IMR-90 (cell line): ENCODE results near the gene HMX2. TPM values are rescaled to one million over a fixed set of nuclear protein-coding genes. Genes with fewer than 3 reads are reported as not detected.

ENCODE experiments used
- ATAC-seq: fragments of 200-7000 bp; cut with Tn5 transposase; 2 replicates; pipeline ENCODE4 v1.9.1; 2020; ENCODE audit warnings: low read depth, mild to moderate bottlenecking, moderate library complexity
- BruUV-seq: library from RNA; stranded (reverse); fragments of 400-500 nt; replicated peaks from 2 replicates; lab custom pipeline; 2021; lab: Mats Ljungman, UMichigan
- CTCF ChIA-PET: fragments of 300-600 bp; formaldehyde crosslinking; extraction: SDS; loops from one replicate; lab custom pipeline; 2021; ENCODE audit warnings: antibody characterized with exemption; lab: Yijun Ruan, JAX
- POLR2A ChIA-PET: fragments of 300-600 bp; sonication (Branson Sonifier 250); formaldehyde crosslinking; loops from one replicate; lab custom pipeline; 2022; ENCODE audit warnings: antibody characterized with exemption; ENCODE audit not compliant: unreplicated experiment; lab: Charles Lee
- DNase-seq: peaks from one replicate; pipeline ENCODE4 v3.0.0; 2013
- H2AFZ ChIP-seq: replicated peaks from 2 replicates; pipeline ENCODE3; 2013; ENCODE audit warnings: low read length, mild to moderate bottlenecking; ENCODE audit not compliant: poor library complexity
- H2AK5ac ChIP-seq: 2 replicates; pipeline ENCODE4 v1.6.1; 2013; ENCODE audit warnings: low read depth, low read length, inconsistent platforms
- H2AK9ac ChIP-seq: replicated peaks from 2 replicates; pipeline ENCODE3; 2013; ENCODE audit warnings: mild to moderate bottlenecking, low read depth, low read length, moderate library complexity; ENCODE audit not compliant: poor library complexity
- H2BK120ac ChIP-seq: 2 replicates; pipeline ENCODE4 v1.6.1; 2013; ENCODE audit warnings: low read depth, low read length, inconsistent platforms
- H2BK15ac ChIP-seq: 3 replicates; pipeline ENCODE4 v1.6.1; 2013; ENCODE audit warnings: low read depth, low read length, inconsistent platforms
- H2BK20ac ChIP-seq: 2 replicates; pipeline ENCODE4 v1.6.1; 2013; ENCODE audit warnings: low read depth, mild to moderate bottlenecking, inconsistent platforms, low read length, moderate library complexity
- H2BK5ac ChIP-seq: 2 replicates; pipeline ENCODE4 v1.6.1; 2013; ENCODE audit warnings: mild to moderate bottlenecking, low read depth, low read length, inconsistent platforms; ENCODE audit not compliant: poor library complexity, severe bottlenecking
- H3K14ac ChIP-seq: replicated peaks from 2 replicates; pipeline ENCODE4 v1.6.1; 2013; ENCODE audit warnings: low read depth, low read length, inconsistent platforms
- H3K18ac ChIP-seq: 2 replicates; pipeline ENCODE4 v1.6.1; 2013; ENCODE audit warnings: low read depth, low read length, control low read depth
- H3K23ac ChIP-seq: 2 replicates; pipeline ENCODE4 v1.6.1; 2013; ENCODE audit warnings: low read depth, low read length, inconsistent platforms
- H3K27ac ChIP-seq: 2 replicates; pipeline ENCODE4 v1.5.1; 2013; ENCODE audit warnings: mild to moderate bottlenecking, control low read depth, low read length; ENCODE audit not compliant: insufficient read depth
- H3K27me3 ChIP-seq: 2 replicates; pipeline ENCODE4 v1.6.1; 2013; ENCODE audit warnings: low read length; ENCODE audit not compliant: control insufficient read depth, insufficient read depth
- H3K36me3 ChIP-seq: 2 replicates; pipeline ENCODE4 v1.6.1; 2013; ENCODE audit warnings: low read length, mixed read lengths; ENCODE audit not compliant: control insufficient read depth, insufficient read depth
- H3K4ac ChIP-seq: 2 replicates; pipeline ENCODE4 v1.6.1; 2013; ENCODE audit warnings: low read depth, low read length, inconsistent platforms
- H3K4me1 ChIP-seq: 2 replicates; pipeline ENCODE4 v1.6.1; 2013; ENCODE audit warnings: low read length, mixed read lengths; ENCODE audit not compliant: control insufficient read depth, insufficient read depth
- H3K4me2 ChIP-seq: 2 replicates; pipeline ENCODE4 v1.6.1; 2013; ENCODE audit warnings: low read depth, mild to moderate bottlenecking, control low read depth, low read length, moderate library complexity
- H3K4me3 ChIP-seq: 2 replicates; pipeline ENCODE4 v1.5.1; 2013; ENCODE audit warnings: low read depth, mild to moderate bottlenecking, control low read depth, low read length, moderate library complexity; ENCODE audit not compliant: insufficient read depth
- H3K56ac ChIP-seq: 2 replicates; pipeline ENCODE4 v1.6.1; 2013; ENCODE audit warnings: low read length, inconsistent platforms; ENCODE audit not compliant: insufficient read depth; ENCODE audit errors: extremely low read depth
- H3K79me1 ChIP-seq, 2 experiments: 2 replicates each; pipeline ENCODE4 v1.6.1; 2013; ENCODE audit warnings: low read length in 2 of 2, inconsistent platforms in 1 of 2, low read depth in 1 of 2
- H3K9ac ChIP-seq: 2 replicates; pipeline ENCODE4 v1.6.1; 2013; ENCODE audit warnings: low read depth, low read length, control low read depth
- H3K9me1 ChIP-seq: 2 replicates; pipeline ENCODE4 v1.6.1; 2013; ENCODE audit warnings: low read length, inconsistent platforms; ENCODE audit not compliant: insufficient read depth
- H3K9me3 ChIP-seq: 2 replicates; pipeline ENCODE4 v1.6.1; 2013; ENCODE audit warnings: low read length; ENCODE audit not compliant: control insufficient read depth, insufficient read depth
- H4K20me1 ChIP-seq: 2 replicates; pipeline ENCODE4 v1.6.1; 2013; ENCODE audit warnings: low read length, inconsistent platforms; ENCODE audit not compliant: insufficient read depth
- H4K5ac ChIP-seq: 2 replicates; pipeline ENCODE4 v1.6.1; 2013; ENCODE audit warnings: mild to moderate bottlenecking, low read depth, low read length, control low read depth
- H4K8ac ChIP-seq, 2 experiments: 2 replicates each; pipeline ENCODE4 v1.6.1; 2013; ENCODE audit warnings: low read depth in 2 of 2, low read length in 2 of 2, control low read depth in 1 of 2, inconsistent platforms in 1 of 2
- H4K91ac ChIP-seq: 2 replicates; pipeline ENCODE4 v1.6.1; 2013; ENCODE audit warnings: low read depth, low read length, inconsistent platforms; ENCODE audit not compliant: insufficient read depth
- ELK1 ChIP-seq: fragments of 150-350 bp; IDR thresholded peaks from 2 replicates; pipeline ENCODE4 v1.6.1; 2016; ENCODE audit warnings: low read depth, mild to moderate bottlenecking, low read length, moderate library complexity, borderline replicate concordance
- FOS ChIP-seq: fragments of 150-350 bp; IDR thresholded peaks from 2 replicates; pipeline ENCODE4 v1.6.1; 2016; ENCODE audit warnings: low read depth, low read length
- NFE2L2 ChIP-seq: fragments of 150-350 bp; IDR thresholded peaks from 2 replicates; pipeline ENCODE4 v1.6.1; 2016; ENCODE audit warnings: low read depth, mild to moderate bottlenecking, low read length
- POLR2A ChIP-seq: IDR thresholded peaks from 2 replicates; pipeline ENCODE4 v1.6.1; 2012; ENCODE audit warnings: mild to moderate bottlenecking, low read depth, low read length
- SMC3 ChIP-seq: fragments of 150-350 bp; IDR thresholded peaks from 2 replicates; pipeline ENCODE4 v1.6.1; 2016; ENCODE audit warnings: low read depth, mild to moderate bottlenecking, antibody characterized with exemption, low read length, moderate library complexity
- USF2 ChIP-seq: fragments of 150-350 bp; IDR thresholded peaks from 2 replicates; pipeline ENCODE4 v1.6.1; 2017; ENCODE audit warnings: mild to moderate bottlenecking, antibody characterized with exemption, low read length, low read depth
- WGBS, 2 experiments: methylation state at CpG; one replicate each; pipeline versions ENCODE4 v1.1.5 to v1.1.7; 2013; ENCODE audit warnings: missing lambda C conversion rate in 2 of 2; ENCODE audit not compliant: insufficient read length in 1 of 2; ENCODE audit errors: extremely low coverage in 2 of 2; 5-methylcytosine and 5-hydroxymethylcytosine counted together
- dilution Hi-C: fragments of 300-500 bp; cut with HindIII; formaldehyde crosslinking; loops from one replicate; pipeline ENCODE4 v1.14.3; 2018; ENCODE audit warnings: low sequenced_read_pairs; ENCODE audit not compliant: unreplicated experiment
- in situ Hi-C: fragments of 300-500 bp; cut with MboI; formaldehyde crosslinking; loops from 3 replicates; pipeline ENCODE4 v1.14.3; 2019; ENCODE audit warnings: low sequenced_read_pairs, inconsistent platforms, mixed read lengths
- intact Hi-C: fragments of 100-400 bp; cut with micrococcal nuclease; formaldehyde crosslinking; loops from 2 replicates; pipeline ENCODE4 v1.10.0; 2022
- polyA plus RNA-seq, 3 experiments: library from polyadenylated mRNA; depleted of rRNA; stranded (reverse); fragments of >200 nt; gene quantifications; 2 replicates each; pipeline ENCODE4 v1.2.3, GENCODE V29; 2012; ENCODE audit warnings: low replicate concordance in 1 of 3
- total RNA-seq: library from RNA; depleted of rRNA; stranded (reverse); fragments of >200 nt; gene quantifications from 2 replicates; pipeline ENCODE4 v1.2.3, GENCODE V29; 2012; rRNA removed

The HMX2 gene
- total and polyA plus RNA-seq, 2 of the 4 experiments (the other 2 are of a cell fraction): not detected

DNA sequence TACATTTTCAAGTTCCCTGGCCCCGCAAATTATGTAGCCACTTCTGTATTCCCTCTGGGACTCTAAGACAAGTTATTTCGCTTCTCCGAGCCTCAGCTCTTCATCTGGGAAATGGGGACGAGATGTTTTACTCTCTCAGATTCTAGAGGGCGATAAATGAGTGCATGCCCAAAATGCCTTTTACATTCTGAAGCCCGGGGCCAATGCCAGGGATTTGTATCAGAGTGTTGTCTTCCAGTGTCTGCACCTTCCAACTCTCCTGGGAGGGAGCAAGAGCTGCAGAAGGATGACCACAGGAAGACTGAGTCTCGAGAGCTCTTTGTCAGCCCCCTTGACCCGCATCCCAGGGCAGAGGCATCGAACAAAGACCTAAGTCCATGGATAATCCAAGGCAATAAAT lies 46.1 kb downstream of the HMX2 start:
- Histone ChIP-seq H3K9me3 (no peaks in the 10 kb centered on the region), H4K91ac (no peak overlapping the region), H3K27me3 (no peaks in the 10 kb centered on the region), H3K79me1 (no peaks in the 10 kb centered on the region; a peak in 1 of 4 replicates), H3K27ac (no peak overlapping the region), H3K4me1 (no peaks in the 10 kb centered on the region), H3K36me3 (no peaks in the 10 kb centered on the region), H2AK5ac (no peak overlapping the region), H3K23ac (no peak overlapping the region), H4K20me1 (no peaks in the 10 kb centered on the region), H3K4ac (no peak overlapping the region), H4K8ac (no peak overlapping the region), H3K9me1 (no peaks in the 10 kb centered on the region; the same call in 1 of the 2 replicates), H3K18ac (no peak overlapping the region), H2BK5ac (no peak overlapping the region), H3K4me3 (no peak overlapping the region), H4K5ac (no peak overlapping the region), H2AFZ (no peak overlapping the region), H2BK15ac (no peak overlapping the region), H3K14ac (no peak overlapping the region), H3K9ac (no peak overlapping the region), H2AK9ac (no peak overlapping the region), H3K4me2 (no peak overlapping the region), H2BK120ac (no peak overlapping the region), H3K56ac (no peak overlapping the region), H2BK20ac (no peak overlapping the region)
- in situ Hi-C loops (no loop called here), intact Hi-C loops (no loop called here), dilution Hi-C loops (no loop called here)
- DNase-seq: no peak
- BruUV-seq: no TSS peak
- ChIA-PET CTCF (no interaction called here), POLR2A (no interaction called here)
- WGBS, 2 experiments: no CpG with 5 or more reads among the region's 9 CpGs
- ATAC-seq: no peak
- TF ChIP-seq POLR2A (no peak), SMC3 (no peak), NFE2L2 (no peak), USF2 (no peak), ELK1 (no peak), FOS (no peak)

Other genes with a start within 250 kb of the HMX2 start
- gene FAM24A, start 237.5 kb upstream of the HMX2 start, total RNA-seq: not detected in 2 replicates
- gene FAM24A, start 237.5 kb upstream of the HMX2 start, polyA plus RNA-seq (2012; rRNA removed): not detected in 2 replicates
- gene C10orf88, start 193.9 kb upstream of the HMX2 start, total RNA-seq: 12.2 and 16.4 TPM in 2 replicates
- 4.0 and 5.9 TPM in 2 replicates for gene C10orf88, start 193.9 kb upstream of the HMX2 start, polyA plus RNA-seq (2012; rRNA removed)
- 4.1 and 4.7 TPM in 2 replicates for gene PSTK, start 167.7 kb upstream of the HMX2 start, total RNA-seq
- gene PSTK, start 167.7 kb upstream of the HMX2 start, polyA plus RNA-seq (2012; rRNA removed): 4.2 and 5.4 TPM in 2 replicates
- 2.9 and 4.2 TPM in 2 replicates for gene IKZF5, start 139.3 kb upstream of the HMX2 start, total RNA-seq
- 4.4 and 5.1 TPM in 2 replicates for gene IKZF5, start 139.3 kb upstream of the HMX2 start, polyA plus RNA-seq (2012; rRNA removed)
- gene ACADSB, start 139.1 kb upstream of the HMX2 start, total RNA-seq: 9.2 and 10.6 TPM in 2 replicates
- 3.8 and 6.2 TPM in 2 replicates for gene ACADSB, start 139.1 kb upstream of the HMX2 start, polyA plus RNA-seq (2012; rRNA removed)
- not detected in 2 replicates for gene HMX3, start 12.2 kb upstream of the HMX2 start, total RNA-seq
- gene HMX3, start 12.2 kb upstream of the HMX2 start, polyA plus RNA-seq (2012; rRNA removed): not detected in 2 replicates
- gene BUB3, start 6.3 kb downstream of the HMX2 start, total RNA-seq: 346 and 384 TPM in 2 replicates
- gene BUB3, start 6.3 kb downstream of the HMX2 start, polyA plus RNA-seq (2012; rRNA removed): 214 and 215 TPM in 2 replicates